H9 (cell line): ENCODE measurements around the gene UGT2A2. TPM values are rescaled to one million over a fixed set of nuclear protein-coding genes. Genes with fewer than 3 reads are reported as not detected.
A peak's percentile ranks its signal among the peaks of the same experiment; 100 is the strongest.
"Not testable (repeated sequence)": the region's sequence is repeated elsewhere in the genome, so short reads cannot be mapped to it uniquely, and the experiment has no call there.

Experiments
- DNase-seq: peaks from one replicate; pipeline ENCODE4 v3.0.0-alpha.2; 2017
- H2AFZ ChIP-seq: one replicate; pipeline ENCODE4 v1.6.1; 2013; ENCODE audit warnings: mild to moderate bottlenecking, low read length, control low read depth, moderate library complexity
- H2AK5ac ChIP-seq: 2 replicates; pipeline ENCODE4 v1.6.1; 2013; ENCODE audit warnings: low read length, control low read depth, mixed read lengths; ENCODE audit not compliant: insufficient read length
- H2BK120ac ChIP-seq: one replicate; pipeline ENCODE4 v1.6.1; 2013; ENCODE audit warnings: low read depth, mild to moderate bottlenecking, low read length, control low read depth, inconsistent platforms; ENCODE audit not compliant: poor library complexity, severe bottlenecking
- H2BK12ac ChIP-seq: 2 replicates; pipeline ENCODE4 v1.6.1; 2013; ENCODE audit warnings: low read length, control low read depth, mixed read lengths, low read depth; ENCODE audit not compliant: insufficient read length
- H2BK15ac ChIP-seq: 2 replicates; pipeline ENCODE4 v1.6.1; 2013; ENCODE audit warnings: low read depth, low read length, control low read depth
- H2BK20ac ChIP-seq: one replicate; pipeline ENCODE4 v1.6.1; 2013; ENCODE audit warnings: low read depth, mild to moderate bottlenecking, low read length, control low read depth, inconsistent platforms; ENCODE audit not compliant: poor library complexity, severe bottlenecking
- H2BK5ac ChIP-seq: 2 replicates; pipeline ENCODE4 v1.6.1; 2013; ENCODE audit warnings: low read length, control low read depth, mixed read lengths; ENCODE audit not compliant: insufficient read length
- H3K14ac ChIP-seq: 2 replicates; pipeline ENCODE4 v1.6.1; 2013; ENCODE audit warnings: low read length, control low read depth; ENCODE audit not compliant: insufficient read depth
- H3K18ac ChIP-seq: 2 replicates; pipeline ENCODE4 v1.6.1; 2013; ENCODE audit warnings: low read depth, mild to moderate bottlenecking, mixed read lengths, low read length, control low read depth; ENCODE audit not compliant: insufficient read length
- H3K23ac ChIP-seq: 2 replicates; pipeline ENCODE4 v1.6.1; 2013; ENCODE audit warnings: low read length, control low read depth, mixed read lengths, low read depth; ENCODE audit not compliant: insufficient read length
- H3K23me2 ChIP-seq: 2 replicates; pipeline ENCODE4 v1.6.1; 2013; ENCODE audit warnings: low read depth, mild to moderate bottlenecking, mixed read lengths, low read length, control low read depth; ENCODE audit not compliant: insufficient read length, poor library complexity, severe bottlenecking
- H3K27ac ChIP-seq: 2 replicates; pipeline ENCODE4 v1.5.1; 2013; ENCODE audit warnings: low read length, control low read depth, mixed read lengths, low read depth; ENCODE audit not compliant: insufficient read length
- H3K27me3 ChIP-seq: 2 replicates; pipeline ENCODE4 v1.6.1; 2013; ENCODE audit warnings: low read length, control low read depth, inconsistent platforms; ENCODE audit not compliant: insufficient read depth
- H3K4ac ChIP-seq: 2 replicates; pipeline ENCODE4 v1.6.1; 2013; ENCODE audit warnings: low read depth, mild to moderate bottlenecking, control low read depth, inconsistent platforms, low read length, moderate library complexity
- H3K4me1 ChIP-seq: 2 replicates; pipeline ENCODE4 v1.6.1; 2013; ENCODE audit warnings: low read length, control low read depth, inconsistent platforms; ENCODE audit not compliant: insufficient read depth
- H3K4me2 ChIP-seq: 2 replicates; pipeline ENCODE4 v1.6.1; 2013; ENCODE audit warnings: low read length, control low read depth, mixed read lengths; ENCODE audit not compliant: insufficient read length, insufficient read depth
- H3K56ac ChIP-seq: 2 replicates; pipeline ENCODE4 v1.6.1; 2013; ENCODE audit warnings: low read depth, mild to moderate bottlenecking, mixed read lengths, low read length, control low read depth; ENCODE audit not compliant: insufficient read length
- H3K79me1 ChIP-seq: 2 replicates; pipeline ENCODE4 v1.6.1; 2013; ENCODE audit warnings: low read depth, mild to moderate bottlenecking, moderate library complexity, low read length, control low read depth, inconsistent platforms; ENCODE audit not compliant: insufficient read depth, poor library complexity, severe bottlenecking
- H3K79me2 ChIP-seq: 2 replicates; pipeline ENCODE4 v1.6.1; 2013; ENCODE audit warnings: low read length, control low read depth, inconsistent platforms; ENCODE audit not compliant: insufficient read depth
- H3K9ac ChIP-seq: 2 replicates; pipeline ENCODE4 v1.6.1; 2013; ENCODE audit warnings: low read length, control low read depth, mixed read lengths; ENCODE audit not compliant: insufficient read length; ENCODE audit errors: extremely low read depth
- H3K9me3 ChIP-seq: one replicate; pipeline ENCODE4 v1.6.1; 2013; ENCODE audit warnings: low read depth, low read length, inconsistent platforms; ENCODE audit not compliant: control insufficient read depth
- H3T11ph ChIP-seq: one replicate; pipeline ENCODE4 v1.6.1; 2013; ENCODE audit warnings: mild to moderate bottlenecking, low read length, control low read depth, inconsistent platforms
- H4K20me1 ChIP-seq: one replicate; pipeline ENCODE4 v1.6.1; 2013; ENCODE audit not compliant: control insufficient read depth, insufficient read length, insufficient read depth
- H4K5ac ChIP-seq: 2 replicates; pipeline ENCODE4 v1.6.1; 2013; ENCODE audit warnings: low read depth, mild to moderate bottlenecking, mixed read lengths, low read length, control low read depth; ENCODE audit not compliant: insufficient read length
- H4K8ac ChIP-seq: replicated peaks from 2 replicates; pipeline ENCODE4 v1.6.1; 2013; ENCODE audit warnings: low read length, control low read depth, mixed read lengths, low read depth; ENCODE audit not compliant: insufficient read length
- H4K91ac ChIP-seq: 2 replicates; pipeline ENCODE4 v1.6.1; 2013; ENCODE audit warnings: low read depth, mild to moderate bottlenecking, moderate library complexity, mixed read lengths, low read length, control low read depth; ENCODE audit not compliant: insufficient read length
- H3K27ac Mint-ChIP-seq, 3 experiments: 2 replicates in 2 of 3; 3 replicates in 1 of 3; pipeline ENCODE4 v1.8.0; 2020 to 2021; ENCODE audit warnings: mixed read lengths in 3 of 3, mild to moderate bottlenecking in 1 of 3, moderate library complexity in 1 of 3
- H3K27me3 Mint-ChIP-seq: 2 replicates; pipeline ENCODE4 v1.8.0; 2021; ENCODE audit warnings: low read depth, mild to moderate bottlenecking, moderate library complexity, mixed read lengths
- H3K36me3 Mint-ChIP-seq, 3 experiments: 2 replicates in 2 of 3; 3 replicates in 1 of 3; pipeline ENCODE4 v1.8.0; 2020 to 2021; ENCODE audit warnings: low read depth in 3 of 3, mixed read lengths in 3 of 3; ENCODE audit not compliant: insufficient read depth in 1 of 3
- H3K4me1 Mint-ChIP-seq, 2 experiments: 2 replicates each; pipeline ENCODE4 v1.8.0; 2020; ENCODE audit warnings: mixed read lengths in 2 of 2
- H3K4me3 Mint-ChIP-seq, 2 experiments: 2 replicates in 1 of 2; 3 replicates in 1 of 2; pipeline ENCODE4 v1.8.0; 2020 to 2021; ENCODE audit warnings: mild to moderate bottlenecking in 2 of 2, mixed read lengths in 2 of 2, moderate library complexity in 1 of 2
- H3K9me3 Mint-ChIP-seq, 2 experiments: 2 replicates in 1 of 2; 3 replicates in 1 of 2; pipeline ENCODE4 v1.8.0; 2020; ENCODE audit warnings: mild to moderate bottlenecking in 2 of 2, mixed read lengths in 2 of 2, moderate library complexity in 1 of 2
- CTCF ChIP-seq: fragments of 200-600 bp; sonication (generic); conservative IDR thresholded peaks from 3 replicates; pipeline ENCODE4 v1.8.0; 2021; ENCODE audit warnings: antibody characterized with exemption, mild to moderate bottlenecking
- WGBS: extraction: QIAGEN DNeasy Blood & Tissue Kit; methylation state at CpG from one replicate; pipeline ENCODE4 v1.1.7; 2013; ENCODE audit warnings: missing lambda C conversion rate, low lambda C conversion rate, mixed read lengths; ENCODE audit not compliant: insufficient read length; ENCODE audit errors: extremely low coverage; 5-methylcytosine and 5-hydroxymethylcytosine counted together
- total RNA-seq: library from RNA; stranded (reverse); gene quantifications from 2 replicates; pipeline ENCODE4 v1.2.1, GENCODE V29; 2021

The UGT2A2 gene
- total RNA-seq, 1 experiment from 2014 or later = not detected

DNA sequence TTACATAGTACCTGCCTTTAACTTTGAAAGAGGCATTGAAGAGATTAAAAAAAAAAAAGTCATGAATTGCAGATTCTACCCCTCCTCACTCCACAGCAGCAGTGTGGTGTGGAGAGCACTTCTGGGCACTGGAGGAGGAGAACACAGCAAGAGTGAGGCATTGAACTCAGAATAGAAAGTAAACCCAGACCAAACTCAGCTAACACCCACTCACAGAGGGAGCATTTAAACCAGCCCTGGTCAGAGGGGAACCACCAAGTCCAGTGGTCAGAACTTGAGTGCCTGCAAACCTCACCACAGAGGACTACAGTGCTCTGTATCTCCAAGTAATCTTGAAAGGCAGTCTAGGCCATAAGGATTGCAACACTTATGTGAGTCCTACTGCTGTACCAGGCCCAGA, 29.2 kb upstream of the UGT2A2 start:
- Histone ChIP-seq H2AK5ac (no peak overlapping the region), H2BK120ac (no peak overlapping the region), H2BK5ac (no peak overlapping the region), H3K23ac (no peak overlapping the region), H3K18ac (no peak overlapping the region), H3K23me2 (no peaks in the 10 kb centered on the region), H3K4ac (no peak overlapping the region), H4K5ac (no peak overlapping the region), H3K14ac (no peak overlapping the region), H2BK20ac (no peak overlapping the region), H3K27ac (no peak overlapping the region), H3K56ac (no peak overlapping the region), H2BK15ac (no peak overlapping the region), H4K20me1 (no peaks in the 10 kb centered on the region), H3T11ph (no peak overlapping the region), H4K91ac (no peak overlapping the region), H3K27me3 (no peaks in the 10 kb centered on the region), H2BK12ac (no peak overlapping the region), H3K9ac (no peak overlapping the region), H4K8ac (no peak overlapping the region), H3K79me2 (no peaks in the 10 kb centered on the region), H3K4me1 (no peaks in the 10 kb centered on the region), H3K79me1 (no peaks in the 10 kb centered on the region), H2AFZ (no peak overlapping the region), H3K4me2 (no peak overlapping the region), H3K9me3 (no peaks in the 10 kb centered on the region)
- Mint-ChIP-seq H3K27me3 (no peaks in the 10 kb centered on the region; the same call in 1 of the 2 replicates), H3K9me3 (peaks cover 2 to 4% of the 10 kb centered on the region in 2 experiments; a peak in 3 of 5 replicates), H3K36me3 (peaks cover 0 to 3% (median 2%) of the 10 kb centered on the region in 3 experiments; a peak in 3 of 7 replicates), H3K27ac (no peak overlapping the region), H3K4me1 (peaks cover 3 to 4% of the 10 kb centered on the region in 2 experiments; a peak in 1 of 4 replicates), H3K4me3 (no peak overlapping the region)
- no peak for TF ChIP-seq CTCF
- no peak for DNase-seq

DNA sequence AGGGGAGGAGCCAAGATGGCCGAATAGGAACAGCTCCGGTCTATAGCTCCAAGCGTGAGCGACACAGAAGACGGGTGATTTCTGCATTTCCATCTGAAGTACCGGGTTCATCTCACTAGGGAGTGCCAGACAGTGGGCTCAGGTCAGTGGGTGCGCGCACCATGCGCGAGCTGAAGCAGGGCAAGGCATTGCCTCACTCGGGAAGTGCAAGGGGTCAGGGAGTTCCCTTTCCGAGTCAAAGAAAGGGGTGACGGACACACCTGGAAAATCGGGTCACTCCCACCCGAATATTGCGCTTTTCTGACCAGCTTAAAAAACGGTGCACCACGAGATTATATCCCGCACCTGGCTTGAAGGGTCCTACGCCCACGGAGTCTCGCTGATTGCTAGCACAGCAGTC, 24.6 kb upstream of the UGT2A2 start:
- not testable (repeated sequence) for H3K27ac ChIP-seq, H3K27me3 Mint-ChIP-seq, H2AK5ac ChIP-seq, H4K20me1 ChIP-seq, H2BK12ac ChIP-seq, H2BK20ac ChIP-seq, H3K4me2 ChIP-seq, H3K56ac ChIP-seq, H3K4me1 Mint-ChIP-seq, H2BK15ac ChIP-seq, H3K27me3 ChIP-seq, H4K5ac ChIP-seq, H3K18ac ChIP-seq, H3K79me2 ChIP-seq, H2BK5ac ChIP-seq, DNase-seq, H3K9ac ChIP-seq, H3K79me1 ChIP-seq, H4K91ac ChIP-seq, H2BK120ac ChIP-seq, H4K8ac ChIP-seq, H3K9me3 ChIP-seq, H3K14ac ChIP-seq, H3K23ac ChIP-seq, H3K23me2 ChIP-seq, H3K4ac ChIP-seq, H2AFZ ChIP-seq, H3K4me1 ChIP-seq, H3T11ph ChIP-seq
- Mint-ChIP-seq H3K36me3 (peaks cover 12 to 16% (median 14%) of the 10 kb centered on the region in 3 experiments), H3K27ac (peak overlapping the region in 2 of 3 experiments; percentile 70 to 87; a peak in 3 of 7 replicates), H3K9me3 (peaks cover 20 to 25% of the 10 kb centered on the region in 2 experiments), H3K4me3 (peak overlapping the region in 1 of 2 experiments; percentile 61; a peak in 2 of 5 replicates)
- no CpG with 5 or more reads among the region's 22 CpGs for WGBS
